ENCODE results near the gene IL12RB2.

IL12RB2 gene

DNA sequence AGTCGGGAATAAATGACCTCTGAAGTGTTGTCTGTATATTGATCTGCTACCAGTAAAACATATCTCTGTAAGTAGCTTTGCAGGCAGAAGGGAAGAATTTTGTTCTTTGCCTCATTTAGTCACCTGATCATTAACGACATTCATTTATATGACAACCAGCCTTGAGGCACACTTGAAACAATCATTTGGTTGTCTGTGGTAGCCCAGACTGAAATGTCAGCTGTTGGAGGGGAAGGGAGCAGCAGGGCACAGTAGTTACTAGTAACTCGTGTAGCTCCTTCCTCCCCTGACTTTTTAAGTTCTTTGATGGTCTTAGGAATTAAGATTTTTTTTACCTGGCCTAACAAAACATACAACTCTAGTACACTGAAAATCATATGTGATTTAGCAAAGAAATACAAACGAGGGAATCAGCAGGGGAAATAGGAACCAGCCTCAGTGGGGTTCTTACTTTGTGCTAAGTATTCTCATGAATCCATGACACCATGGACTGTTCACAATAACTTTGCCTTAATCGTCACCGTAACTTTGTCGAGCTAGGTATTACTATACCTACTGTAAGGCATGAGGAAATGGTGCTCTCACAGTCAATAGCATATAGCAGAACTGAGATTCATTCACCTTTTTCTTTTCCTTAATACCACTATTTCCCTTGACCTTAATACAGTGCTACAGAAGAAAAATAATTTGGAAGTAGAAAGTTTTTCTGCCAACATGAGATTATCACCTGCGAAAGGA, 6.4 kb downstream of the IL12RB2 start:
- DNase-seq (ENCODE audit: low spot score) = no peak

- no peak for DNase-seq (ENCODE audit: low spot score)
Measured at GRCh38 chr1:67314696-67315095, 7.0 kb downstream of the IL12RB2 start.

DNA sequence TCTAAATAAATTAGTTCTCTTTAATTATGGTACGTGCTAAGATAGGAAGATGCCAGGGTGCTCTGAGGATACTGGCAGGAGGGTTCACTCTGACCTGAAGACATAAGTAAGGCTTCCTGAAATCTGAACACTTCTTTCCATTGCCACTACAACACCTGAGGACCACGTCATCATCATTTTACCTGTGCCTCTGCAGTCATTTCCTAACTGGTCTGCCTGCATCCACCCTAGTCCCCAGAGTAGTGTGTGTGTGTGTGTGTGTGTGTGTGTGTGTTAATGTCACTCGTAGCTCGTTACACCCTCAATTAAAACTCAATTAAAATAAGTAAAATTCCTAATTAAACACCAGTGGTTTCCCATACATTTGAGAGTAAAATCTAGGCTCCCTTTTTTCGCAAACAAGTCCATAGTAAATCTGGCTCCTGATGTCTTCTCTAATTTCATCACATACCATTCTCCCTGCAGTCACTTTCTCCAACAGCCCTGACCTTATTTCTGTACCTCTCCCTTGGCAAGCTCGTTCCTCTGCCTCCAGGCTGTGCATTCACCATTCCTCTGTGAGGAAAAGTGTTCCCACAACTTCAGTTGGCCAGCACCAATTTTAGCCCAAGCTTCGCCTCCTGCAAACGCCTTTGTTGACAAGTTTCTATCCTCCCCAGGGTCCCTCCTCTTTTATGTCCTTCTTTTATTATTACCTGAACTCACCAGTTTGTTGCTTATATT, 8.7 kb downstream of the IL12RB2 start:
- no peak for DNase-seq (ENCODE audit: low spot score)

DNA sequence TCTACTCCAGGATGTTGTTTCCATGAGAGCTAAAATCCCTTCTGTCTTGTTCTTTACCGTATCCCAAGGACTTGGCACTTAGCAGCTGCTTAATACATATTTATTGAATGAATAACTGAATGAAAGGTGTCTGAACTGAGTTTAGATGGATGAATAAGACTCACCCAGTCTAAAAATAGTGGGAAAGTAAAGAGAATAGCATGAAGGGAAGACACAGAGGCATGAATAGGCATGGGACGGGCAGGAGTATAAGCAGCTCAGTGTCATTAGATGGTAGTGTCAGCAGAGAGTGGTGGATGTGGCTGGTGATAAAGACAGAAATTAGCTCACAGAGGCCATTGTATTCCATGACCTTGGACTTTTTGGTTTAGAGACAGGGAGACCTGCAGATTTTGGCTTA, 9.2 kb downstream of the IL12RB2 start:
- no peak for DNase-seq (ENCODE audit: low spot score)

GRCh38 chr1:67317803-67318202, 10.1 kb downstream of the IL12RB2 start:
- DNase-seq (ENCODE audit: low spot score) = no peak

- DNase-seq (ENCODE audit: low spot score) = no peak
Measured at GRCh38 chr1:67322442-67322841, 14.8 kb downstream of the IL12RB2 start.

- no peak for DNase-seq (ENCODE audit: low spot score)
Measured at GRCh38 chr1:67323087-67323486, 15.4 kb downstream of the IL12RB2 start.

DNA sequence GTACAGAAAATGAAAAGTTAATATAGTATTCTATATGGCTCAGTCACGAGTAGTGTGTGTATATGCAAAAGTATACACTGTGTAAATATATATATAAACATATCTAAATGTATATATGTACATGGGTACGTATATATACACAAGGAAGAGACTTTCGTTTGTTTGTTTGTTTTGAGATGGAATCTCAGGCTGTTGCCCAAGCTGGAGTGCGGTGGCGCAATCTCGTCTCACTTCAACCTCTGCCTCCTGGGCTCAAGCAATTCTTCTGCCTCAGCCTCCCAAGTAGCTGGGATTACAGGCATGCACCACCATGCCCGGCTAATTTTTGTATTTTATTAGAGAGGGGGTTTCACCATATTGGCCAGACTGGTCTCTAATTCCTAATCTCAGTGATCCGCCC, 16.4 kb downstream of the IL12RB2 start:
- DNase-seq (ENCODE audit: low spot score) = no peak

DNA sequence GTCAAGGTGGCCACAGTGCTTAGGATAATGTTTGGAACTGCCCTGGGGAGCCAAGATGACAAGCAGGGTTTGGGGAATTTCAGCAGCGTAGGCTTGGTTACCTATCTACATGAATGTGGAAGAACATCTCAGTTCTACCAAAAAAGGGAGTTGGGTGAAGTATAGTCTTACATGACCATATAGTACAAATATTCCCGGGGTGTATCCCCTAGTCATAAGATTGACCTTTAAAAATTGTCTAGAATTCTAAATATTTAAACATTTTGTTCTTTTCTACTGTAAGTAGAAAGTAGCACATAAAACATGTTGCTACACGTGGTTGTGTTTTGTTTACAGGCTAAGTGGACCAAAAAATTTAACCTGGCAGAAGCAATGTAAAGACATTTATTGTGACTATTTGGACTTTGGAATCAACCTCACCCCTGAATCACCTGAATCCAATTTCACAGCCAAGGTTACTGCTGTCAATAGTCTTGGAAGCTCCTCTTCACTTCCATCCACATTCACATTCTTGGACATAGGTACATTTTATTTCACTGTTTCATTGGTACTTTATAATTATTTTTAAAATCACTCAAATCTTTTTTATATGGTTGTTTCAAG, 20.3 kb downstream of the IL12RB2 start:
- no peak for DNase-seq (ENCODE audit: low spot score)

DNA sequence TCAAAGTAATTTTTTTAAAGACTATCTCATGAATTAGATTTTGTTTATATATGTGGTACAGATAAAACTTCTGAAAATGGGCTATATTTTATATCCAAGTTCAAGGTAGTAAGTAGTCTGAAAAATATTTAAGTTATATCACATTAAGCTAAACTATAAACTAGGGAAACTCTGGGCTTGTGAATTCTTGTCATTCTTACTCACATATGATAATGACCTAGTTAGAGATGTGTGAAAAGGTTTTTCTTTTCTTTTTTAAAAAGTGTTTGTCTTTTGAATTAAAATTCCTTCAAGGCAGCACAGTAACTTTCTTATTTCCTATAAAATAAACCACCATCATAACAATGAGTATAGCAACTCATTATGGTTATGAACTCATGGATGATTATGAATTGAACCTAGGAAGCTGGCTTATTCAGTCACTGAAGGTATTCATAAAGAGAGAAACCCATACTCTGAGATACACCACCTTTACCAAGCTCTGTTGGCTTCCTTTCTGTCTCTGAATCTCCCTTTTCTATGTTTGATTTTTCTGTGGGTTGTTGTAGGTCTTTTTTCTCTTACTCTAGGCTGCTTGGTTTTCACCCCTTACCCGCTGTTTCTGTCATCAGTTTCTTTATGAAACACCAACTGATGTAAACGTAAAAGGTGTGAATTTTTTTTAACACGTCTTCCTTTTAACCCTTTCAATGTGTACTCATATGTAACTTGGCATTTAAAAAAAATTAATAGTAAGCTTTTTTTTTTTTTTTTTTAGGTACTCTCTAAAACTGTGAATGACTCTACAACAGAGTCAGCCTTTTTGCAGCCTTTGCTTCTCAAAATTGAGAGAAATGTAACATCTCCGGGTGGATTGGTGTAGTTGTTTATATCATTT, 25.2 kb downstream of the IL12RB2 start:
- DNase-seq (ENCODE audit: low spot score) = no peak

- no peak for DNase-seq (ENCODE audit: low spot score)
Measured at GRCh38 chr1:67333603-67334002, 25.9 kb downstream of the IL12RB2 start.

DNA sequence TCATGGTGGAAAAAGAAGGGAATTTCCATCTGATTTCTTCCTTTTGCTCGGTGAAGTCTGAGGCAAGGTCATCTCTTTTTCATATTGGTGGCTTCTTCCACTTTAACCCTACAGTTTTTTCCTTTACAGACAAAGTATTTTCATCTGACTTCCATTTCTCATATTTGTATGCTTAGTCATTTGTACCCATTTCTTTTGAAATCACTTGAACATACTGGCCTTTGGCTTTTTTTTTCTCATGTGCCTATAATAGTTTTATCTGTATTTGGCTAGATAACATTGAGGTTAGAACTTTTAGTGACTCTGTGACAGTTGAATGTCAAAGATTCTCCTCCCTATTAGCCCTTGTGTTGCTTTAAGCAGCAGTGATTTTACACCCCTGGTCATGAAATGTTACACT, 27.7 kb downstream of the IL12RB2 start:
- DNase-seq (ENCODE audit: low spot score) = no peak

DNA sequence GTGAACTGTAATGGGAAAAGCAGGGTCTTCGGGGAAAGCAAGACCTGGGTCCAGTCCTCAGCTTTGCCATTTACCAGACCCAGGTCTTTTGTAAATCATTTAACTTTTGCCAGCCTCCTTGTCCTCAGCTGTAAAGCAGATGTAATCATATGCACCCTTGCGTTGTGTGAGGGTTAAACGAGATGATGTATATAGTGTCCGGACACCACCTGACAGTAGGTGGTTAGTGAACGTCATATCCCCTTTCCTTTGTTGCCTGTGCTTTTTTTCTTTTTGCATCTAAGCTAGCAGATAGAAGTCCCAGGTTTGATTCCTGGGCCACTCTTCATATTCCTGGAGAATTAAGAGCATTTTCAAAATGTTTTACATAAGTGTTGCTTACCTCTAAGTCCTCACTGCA, 28.5 kb downstream of the IL12RB2 start:
- no peak for DNase-seq (ENCODE audit: low spot score)

DNA sequence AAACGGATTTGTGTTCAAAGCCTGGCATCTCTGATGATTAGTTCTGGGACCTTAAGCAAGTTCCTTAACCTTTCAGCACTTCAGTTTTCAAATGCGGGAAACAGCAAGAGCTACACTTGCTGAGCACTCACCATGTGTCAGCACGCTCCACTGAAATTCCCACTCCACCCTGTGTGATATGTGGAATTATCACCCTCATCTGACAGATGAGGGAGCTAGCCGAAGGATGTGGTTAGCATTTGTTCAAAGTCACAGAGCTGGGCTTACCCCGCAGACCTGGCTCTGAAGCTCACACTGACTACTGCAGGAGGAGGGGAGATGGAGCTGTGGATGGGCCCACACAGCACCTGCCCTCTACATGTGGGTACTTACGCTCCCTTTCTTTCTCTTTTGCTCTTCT, 29.1 kb downstream of the IL12RB2 start:
- no peak for DNase-seq (ENCODE audit: low spot score)

- DNase-seq (ENCODE audit: low spot score) = no peak
Measured at GRCh38 chr1:67338642-67339041, 31.0 kb downstream of the IL12RB2 start.

DNA sequence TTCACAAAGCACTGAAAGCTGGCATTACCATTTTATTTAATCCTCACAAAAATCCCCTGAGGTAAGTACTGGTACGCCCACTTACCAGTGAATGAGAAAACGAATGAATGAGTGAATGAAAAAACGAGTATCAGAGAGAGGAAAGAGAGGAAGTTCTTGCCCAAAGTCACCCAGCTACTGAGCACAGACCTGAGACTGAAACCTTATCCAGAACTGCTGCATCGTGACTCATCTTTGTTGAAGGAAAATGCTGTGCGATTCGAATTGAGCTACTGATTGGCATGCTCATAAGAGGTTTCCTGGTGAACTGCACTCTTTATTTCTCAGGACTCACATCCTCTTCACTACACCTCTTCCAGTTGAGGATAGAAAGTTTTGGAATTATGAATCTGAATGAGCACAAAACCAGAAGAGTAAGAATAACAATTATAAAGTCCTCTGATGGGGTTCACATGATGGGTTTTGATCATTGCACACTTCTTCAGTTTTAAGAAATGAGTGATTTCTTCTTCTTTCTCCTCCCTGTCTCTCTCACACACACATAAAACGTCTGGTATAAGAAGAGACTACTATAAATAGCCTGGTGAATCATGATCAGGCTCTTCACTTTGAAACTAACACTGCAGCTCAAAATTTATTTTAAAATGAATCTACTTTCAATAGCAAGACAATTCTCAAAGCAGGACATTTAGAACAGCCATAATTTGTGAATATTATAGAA, 32.1 kb downstream of the IL12RB2 start:
- peak; percentile 51 for DNase-seq (ENCODE audit: low spot score)

GRCh38 chr1:67342076-67342890, 34.6 kb downstream of the IL12RB2 start:
- no peak for DNase-seq (ENCODE audit: low spot score)

DNA sequence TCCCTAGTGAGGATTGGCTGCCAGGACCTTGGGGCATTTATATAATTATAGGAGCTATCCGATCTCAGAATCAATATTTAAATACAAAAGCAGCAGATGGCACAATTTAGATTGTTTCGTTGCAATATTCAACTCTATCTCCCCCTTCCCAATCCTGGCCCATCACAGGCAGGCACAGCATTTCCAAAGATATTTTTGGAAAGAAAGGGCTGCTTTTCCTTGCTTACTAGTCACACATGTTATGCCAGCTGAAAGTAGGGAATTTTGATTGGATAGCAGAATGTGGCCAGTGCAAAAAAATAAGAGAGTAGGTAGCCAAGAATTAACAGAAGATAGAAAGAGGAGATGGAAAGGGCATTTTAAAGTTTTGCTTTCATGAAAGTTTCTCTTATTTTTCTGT, 37.9 kb downstream of the IL12RB2 start:
- no peak for DNase-seq (ENCODE audit: low spot score)

GRCh38 chr1:67346982-67347381, 39.3 kb downstream of the IL12RB2 start:
- no peak for DNase-seq (ENCODE audit: low spot score)

DNA sequence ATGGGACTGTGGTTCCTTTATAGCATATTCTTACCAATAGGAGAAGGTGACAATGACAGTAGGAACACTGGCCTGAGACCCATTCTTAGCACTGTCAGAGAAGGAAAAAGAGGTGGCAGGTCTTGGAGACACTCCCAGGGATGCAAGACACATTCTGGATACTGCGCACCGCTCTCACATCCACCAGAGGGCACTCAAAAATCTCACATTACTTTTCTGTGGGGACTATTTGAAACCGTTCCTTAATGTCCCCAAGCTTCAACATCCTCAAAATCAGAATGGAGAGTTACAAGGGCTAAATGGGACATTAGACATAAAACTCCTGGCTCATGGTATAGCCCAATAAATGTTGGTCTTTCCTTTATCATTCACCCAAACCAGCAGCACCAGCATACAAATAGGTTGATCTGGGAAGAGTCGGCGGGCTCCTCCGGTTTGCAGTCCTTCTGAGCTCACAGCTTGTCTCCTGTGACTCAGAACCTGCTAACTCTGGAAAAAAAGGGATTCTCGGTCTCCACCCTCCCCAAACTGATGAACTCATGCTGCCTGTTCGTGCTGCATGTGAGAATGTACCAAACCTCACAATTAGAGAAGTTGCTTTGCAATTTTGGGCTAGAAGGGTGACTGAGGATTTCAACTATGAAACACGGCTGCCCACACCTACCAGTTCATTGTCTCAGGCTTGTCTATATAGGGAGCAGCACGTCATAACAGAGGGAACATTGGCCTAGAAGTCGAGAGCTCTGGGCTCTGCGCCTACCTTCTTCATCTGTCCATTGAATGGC, 40.2 kb downstream of the IL12RB2 start:
- no peak for DNase-seq (ENCODE audit: low spot score)
